HG02678 (cell line): ENCODE data around the gene IPO11.

Source experiments
- ATAC-seq: cut with Tn5 transposase; IDR thresholded peaks from one replicate; pipeline ENCODE4 v1.9.1; 2021; ENCODE audit warnings: mild to moderate bottlenecking, moderate library complexity; ENCODE audit not compliant: unreplicated experiment

The IPO11 gene

DNA sequence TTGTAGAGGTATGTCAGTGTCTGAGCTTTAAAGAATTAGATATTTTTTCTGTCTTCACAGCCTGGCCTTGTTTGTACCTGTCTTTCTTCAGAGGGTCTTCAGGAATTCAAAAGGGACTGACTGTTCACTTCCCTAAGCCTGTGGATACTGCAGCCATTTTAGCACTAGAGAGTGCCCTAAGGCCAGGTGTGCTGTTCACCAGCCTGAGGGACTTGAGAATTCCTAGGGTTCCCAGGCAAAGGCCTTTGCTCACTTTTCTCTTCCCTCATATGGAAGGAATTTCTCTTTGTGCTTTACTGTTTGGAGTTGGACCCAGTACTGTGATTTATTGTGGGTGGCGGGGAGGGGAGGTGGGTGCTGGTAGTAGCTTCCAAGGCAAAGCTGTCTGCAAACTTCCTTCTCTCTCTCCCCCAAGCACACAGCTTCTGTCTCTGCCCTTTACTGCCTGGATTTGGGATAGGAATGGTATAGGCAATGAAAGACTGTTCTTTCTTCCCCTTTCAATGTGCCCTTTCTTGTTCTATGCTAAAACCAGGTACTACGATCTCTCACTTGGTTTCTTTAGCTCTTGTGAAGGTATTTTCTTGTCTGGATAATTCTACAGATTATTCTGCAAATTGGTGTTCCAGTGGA lies 156.4 kb downstream of the IPO11 start:
- no peak for ATAC-seq

DNA sequence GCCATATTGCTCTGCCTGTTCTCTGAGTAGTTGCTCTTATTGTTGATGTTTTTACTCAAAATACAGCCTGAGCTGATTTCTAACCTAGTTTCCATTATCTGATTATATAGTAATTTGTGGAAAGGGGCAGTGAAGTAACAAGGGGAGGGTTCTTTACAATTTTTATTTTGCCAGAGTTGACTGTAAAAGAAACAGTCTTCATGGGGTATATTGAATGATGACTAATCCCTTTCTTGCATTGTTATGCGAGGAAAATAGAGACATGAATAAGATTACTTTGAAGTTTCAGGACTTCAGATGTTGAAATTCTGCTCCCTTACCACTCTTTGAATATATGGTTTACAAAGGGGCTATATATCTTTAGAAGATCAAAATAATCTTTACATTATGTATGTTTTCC lies 156.9 kb downstream of the IPO11 start:
- no peak for ATAC-seq

DNA sequence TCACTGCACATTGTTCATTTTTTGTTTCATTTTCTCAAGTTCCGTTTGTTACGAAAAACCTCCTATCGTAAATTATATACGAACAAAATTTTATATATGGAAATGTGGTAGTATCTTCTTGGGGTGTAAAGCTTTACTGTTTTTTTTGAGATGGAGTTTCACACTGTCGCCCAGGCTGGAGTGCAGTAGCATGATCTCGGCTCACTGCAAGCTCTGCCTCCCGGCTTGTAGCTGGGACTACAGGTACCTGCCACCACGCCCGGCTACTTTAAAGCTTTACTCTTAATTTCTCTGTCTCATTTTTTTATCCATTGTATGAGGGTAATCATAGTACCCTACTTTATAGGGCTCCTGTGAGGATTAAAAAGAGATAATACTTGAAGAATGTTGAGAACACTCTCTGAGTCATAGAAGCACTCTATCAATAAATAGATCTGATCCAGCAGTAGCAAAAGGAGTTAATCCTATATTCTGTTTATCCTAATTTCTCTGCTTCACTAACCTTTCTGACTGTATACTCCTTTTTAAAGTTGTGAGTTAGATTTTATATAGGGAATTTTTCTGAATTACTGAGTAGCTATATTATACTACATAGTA lies 160.5 kb downstream of the IPO11 start:
- no peak for ATAC-seq

DNA sequence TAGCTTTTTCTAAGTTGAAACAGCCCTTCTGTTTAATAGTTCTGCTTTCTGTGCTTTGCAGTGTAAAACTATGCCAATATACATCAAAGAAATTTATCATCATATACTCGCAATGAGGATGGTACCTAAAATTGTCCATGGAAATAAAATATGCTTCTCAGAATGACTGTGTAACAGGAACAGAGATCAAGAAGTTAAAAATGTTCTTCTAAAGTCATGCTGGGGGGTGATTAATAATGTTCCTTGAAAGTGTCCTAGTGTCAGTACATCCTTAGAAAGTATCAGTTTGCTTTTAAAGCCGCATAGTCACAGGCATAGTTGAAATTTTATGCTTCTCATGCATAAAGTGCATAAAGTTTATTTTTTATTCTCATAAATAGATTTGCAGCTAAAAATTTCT lies 162.0 kb downstream of the IPO11 start:
- ATAC-seq = no peak

DNA sequence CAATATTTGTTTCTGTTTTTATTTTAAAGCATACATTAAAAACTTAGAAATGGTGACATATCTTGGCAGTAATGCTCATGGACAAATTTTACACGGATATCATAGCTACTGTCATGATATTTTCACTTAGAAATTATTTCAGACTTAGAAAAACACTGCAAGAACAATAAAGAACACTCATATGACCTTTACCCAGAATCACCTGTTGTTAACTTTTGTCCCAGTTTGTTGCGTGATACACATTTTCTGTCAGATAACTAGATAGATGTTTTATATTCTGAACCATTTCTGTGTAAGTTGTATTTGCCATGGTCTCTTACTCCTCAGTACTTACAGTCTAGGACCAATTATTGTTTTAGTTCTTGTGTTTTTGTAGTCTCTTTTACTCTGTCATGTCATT lies 162.5 kb downstream of the IPO11 start:
- ATAC-seq = no peak

DNA sequence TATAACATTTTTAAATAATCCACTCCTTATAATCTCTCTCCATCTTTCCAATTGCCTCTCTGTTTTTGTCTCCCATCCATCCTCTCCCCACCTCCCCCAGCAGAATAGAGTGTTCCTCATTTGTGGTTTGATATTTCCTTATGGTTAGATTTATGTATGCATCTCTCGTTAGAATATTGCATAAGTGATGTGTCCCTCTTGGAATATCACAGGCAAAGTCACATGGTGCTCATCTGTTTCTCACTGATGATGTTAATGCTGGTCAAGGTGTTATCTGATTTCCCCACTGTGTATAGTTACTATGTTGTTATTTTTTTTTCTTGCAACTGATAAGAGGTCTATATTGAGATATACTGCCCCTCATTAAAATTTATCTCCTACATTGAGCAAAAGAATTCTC lies 162.9 kb downstream of the IPO11 start:
- no peak for ATAC-seq

DNA sequence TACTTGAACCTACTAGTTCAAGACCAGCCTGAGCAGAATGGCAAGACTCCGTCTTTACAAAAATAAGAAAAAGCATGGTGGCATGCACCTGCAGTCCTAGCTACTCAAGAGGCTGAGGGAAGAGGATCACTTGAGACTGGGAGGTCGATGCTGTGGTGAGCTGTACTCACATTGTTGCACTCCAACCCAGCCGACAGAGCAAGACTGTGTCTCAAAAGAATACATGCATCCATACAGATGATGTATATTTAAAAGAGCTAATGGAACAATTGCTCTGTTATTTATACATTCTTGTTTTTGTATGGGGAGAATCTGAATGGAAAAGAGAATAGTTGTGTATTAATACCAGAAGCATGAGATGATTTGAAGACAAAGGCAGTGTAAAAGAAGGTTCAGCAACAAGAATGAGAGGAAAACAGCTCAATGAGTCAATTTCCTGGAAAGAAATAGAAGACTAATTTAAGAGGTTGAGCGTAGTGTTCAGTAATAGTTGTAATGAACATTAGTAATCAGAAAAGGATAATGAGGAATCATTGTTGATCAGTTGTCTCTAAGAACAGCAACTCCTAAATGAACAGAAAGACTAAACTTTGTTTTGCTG lies 164.1 kb downstream of the IPO11 start:
- ATAC-seq = no peak

DNA sequence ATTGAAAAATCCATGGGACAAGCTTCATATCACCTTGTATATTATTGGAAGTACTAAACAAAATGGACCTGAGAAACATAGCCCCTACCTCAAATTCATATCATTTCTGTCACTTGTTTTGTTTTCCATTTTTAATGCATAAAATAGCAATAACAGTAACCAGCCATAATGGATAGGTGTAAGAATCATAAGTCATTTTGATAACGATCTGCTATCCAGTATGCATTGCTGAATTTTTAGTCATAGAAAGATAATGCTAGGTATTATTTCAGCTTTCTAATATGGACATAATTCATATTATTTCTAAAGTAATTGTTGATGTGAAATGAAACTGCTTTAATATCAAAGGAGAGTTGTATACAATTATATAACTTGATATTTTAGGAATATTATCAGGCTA lies 164.9 kb downstream of the IPO11 start:
- ATAC-seq = no peak

DNA sequence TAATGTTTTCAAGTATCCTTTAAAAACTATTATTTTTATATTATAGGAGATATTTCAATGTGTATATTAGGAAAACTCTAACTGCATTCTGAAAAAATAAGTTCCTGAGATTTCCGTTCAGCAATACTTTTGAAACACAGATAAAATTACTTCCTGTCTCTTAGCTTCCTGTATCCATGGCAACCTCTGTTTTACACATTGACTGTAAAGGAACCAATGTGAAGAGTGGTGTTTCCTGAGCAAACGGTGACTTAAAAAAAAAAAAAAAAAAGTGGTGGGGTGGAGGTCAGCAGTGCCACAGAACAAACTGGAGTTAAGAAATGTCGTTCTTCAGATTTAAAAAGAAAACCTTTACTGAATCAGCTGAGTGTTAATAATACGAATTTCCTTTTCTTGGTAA lies 166.0 kb downstream of the IPO11 start, which contains the start of gene LRRC70:
Gene LRRC70, plus strand, starts transcription at position 280 of the 400 bp plus-strand sequence. CDS start 620 bp downstream, outside the sequence.
- peak; percentile 89 for ATAC-seq

DNA sequence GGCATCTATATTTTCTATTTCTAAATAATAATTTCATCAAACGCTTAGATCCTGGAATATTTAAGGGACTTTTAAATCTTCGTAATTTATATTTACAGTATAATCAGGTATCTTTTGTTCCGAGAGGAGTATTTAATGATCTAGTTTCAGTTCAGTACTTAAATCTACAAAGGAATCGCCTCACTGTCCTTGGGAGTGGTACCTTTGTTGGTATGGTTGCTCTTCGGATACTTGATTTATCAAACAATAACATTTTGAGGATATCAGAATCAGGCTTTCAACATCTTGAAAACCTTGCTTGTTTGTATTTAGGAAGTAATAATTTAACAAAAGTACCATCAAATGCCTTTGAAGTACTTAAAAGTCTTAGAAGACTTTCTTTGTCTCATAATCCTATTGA lies 167.2 kb downstream of the IPO11 start:
- ATAC-seq = no peak

DNA sequence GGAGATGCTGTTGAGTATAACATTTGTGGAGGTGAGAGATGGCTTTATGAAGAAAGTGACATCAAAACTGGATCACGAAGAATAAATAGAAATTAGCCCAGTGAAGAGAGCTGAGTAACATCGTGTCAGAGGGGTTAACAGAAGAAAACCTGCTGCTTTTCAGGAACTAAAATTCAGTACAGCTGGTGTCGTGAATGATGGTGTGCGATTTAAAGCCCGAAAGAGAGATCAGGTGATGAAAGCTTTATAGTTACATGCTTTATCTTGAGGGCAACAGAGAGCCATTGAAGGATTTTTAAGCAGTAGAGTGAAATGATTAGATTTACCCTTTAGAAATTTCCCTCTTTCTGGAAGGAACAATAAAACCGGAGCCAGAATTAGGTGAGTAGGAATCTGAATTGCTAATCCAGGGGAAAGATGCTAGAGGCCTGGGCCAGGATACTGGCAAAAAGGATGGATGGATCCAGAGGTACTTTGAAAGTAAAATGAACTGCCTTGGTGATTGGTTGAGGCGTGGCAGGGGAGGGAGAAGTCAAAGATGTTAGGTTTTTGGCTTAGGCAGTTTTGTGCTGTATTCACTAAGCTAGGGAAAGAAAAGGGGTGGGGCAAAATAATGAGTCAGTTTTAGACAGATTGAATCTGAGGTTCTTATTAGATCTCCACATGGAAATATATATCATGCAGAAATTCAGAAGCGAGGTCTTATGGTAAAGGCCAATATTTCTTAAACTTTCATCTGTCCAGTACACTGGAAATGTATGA lies 169.5 kb downstream of the IPO11 start:
- ATAC-seq = no peak

DNA sequence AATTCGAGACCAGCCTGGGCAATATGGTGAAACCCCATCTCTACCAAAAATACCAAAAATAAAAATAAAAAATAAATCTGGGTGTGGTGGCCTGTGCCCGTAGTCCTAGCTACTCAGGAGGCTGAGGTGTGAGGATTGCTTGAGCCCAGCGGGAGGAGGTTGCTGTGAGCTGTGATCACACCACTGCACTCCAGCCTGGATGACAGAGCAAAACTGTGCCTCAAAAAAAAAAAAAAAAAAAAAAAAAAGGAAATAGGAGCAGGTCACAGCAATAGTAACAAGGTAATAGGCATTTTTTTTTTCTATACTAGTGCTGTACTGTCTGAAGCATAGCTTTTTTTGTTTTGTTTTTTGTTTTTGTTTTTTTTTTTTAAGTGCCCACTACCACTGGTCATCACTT lies 171.8 kb downstream of the IPO11 start:
- ATAC-seq = no peak

DNA sequence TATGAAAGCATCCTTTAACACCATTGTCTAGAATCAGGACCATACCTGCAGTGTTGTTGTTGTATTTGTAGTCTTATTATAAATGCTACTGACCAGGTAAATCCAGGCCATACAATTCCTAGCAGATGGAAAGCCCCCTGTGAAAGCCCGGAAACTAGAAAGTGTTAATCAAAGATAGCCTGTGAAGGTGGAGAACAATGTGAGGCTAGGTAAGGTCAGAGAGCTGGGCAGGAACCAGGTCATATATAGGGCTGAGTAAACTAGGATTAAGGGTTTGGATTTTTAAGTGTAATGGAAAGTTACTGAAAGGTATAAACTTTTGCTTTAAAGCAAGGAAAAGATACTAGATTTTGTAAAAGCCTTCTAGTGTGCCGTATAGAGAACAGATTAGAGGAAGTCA lies 172.7 kb downstream of the IPO11 start:
- no peak for ATAC-seq

DNA sequence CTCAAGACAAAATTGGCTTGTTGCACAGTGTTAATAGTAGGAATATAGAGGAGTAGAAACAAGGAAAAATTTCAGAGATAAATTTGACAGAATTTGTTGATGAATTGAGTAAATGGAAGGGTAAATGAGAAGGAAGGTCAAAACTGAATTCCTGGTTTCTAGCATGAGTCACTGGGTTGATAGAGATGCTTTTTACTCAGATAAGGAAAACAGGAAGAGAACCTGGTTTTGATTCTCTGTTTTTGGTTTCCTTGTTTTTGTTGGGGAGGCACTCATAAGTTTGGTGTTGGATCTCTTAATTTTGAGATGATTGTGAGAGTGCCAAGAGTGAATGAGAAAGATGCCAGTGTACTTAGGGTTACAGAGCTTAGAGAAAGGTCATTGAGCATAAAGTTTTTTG lies 173.2 kb downstream of the IPO11 start:
- no peak for ATAC-seq

DNA sequence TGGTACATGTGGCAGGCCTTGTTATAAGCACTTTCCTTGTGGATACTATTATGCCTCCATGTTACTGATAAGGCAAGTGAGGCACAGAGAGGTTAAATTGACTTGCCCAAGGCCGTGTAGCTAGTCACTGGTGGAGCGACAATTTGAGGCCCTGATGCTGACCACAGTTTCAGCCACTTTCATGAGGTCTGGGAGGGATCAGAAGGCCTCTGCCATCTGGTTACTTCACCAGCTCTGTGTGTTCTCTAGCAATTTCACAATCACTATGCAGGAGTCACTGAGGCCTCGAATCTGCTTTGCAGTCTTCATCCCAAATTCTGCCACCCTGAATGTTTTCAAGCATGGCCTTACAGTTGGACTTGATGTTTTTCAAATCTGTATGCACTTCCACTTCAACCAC lies 175.2 kb downstream of the IPO11 start:
- peak; percentile 71 for ATAC-seq

DNA sequence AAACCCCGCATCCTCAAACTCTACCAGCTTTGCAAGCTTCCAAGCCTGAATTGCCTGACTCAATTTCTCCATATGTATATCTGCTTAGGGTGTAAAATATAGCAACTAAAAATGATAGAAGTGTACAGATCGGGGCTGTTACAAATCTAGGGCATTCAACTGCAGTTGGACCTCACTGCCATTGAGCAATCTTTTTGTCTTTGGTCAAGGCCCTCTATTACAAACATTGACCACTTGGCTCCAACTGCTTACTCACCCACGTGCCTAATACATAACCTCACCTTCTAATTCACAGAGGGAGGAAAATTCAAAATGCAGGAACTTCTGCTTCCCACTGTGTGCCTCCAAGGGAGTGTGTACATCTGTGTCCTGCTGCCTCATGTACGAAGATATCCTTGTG lies 176.1 kb downstream of the IPO11 start:
- no peak for ATAC-seq

DNA sequence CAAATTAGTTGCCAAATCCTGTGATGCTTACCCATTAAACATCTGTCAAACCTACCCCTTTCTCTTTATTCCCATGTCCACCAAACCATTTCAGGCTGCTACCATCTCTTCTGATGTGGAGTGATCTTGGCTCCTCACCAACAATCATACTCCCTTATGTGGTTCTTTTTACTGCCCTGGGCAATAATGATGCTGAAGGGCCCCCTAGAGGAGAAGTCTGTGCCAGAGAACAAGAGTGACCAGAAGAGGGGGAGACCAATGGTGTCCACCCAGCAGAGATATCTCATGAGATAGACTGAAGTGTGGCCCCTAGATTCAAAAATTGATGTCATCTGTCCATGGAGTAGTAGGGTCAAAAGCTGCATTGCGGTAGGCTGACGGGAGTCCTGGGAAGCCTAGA lies 176.9 kb downstream of the IPO11 start:
- ATAC-seq = no peak

DNA sequence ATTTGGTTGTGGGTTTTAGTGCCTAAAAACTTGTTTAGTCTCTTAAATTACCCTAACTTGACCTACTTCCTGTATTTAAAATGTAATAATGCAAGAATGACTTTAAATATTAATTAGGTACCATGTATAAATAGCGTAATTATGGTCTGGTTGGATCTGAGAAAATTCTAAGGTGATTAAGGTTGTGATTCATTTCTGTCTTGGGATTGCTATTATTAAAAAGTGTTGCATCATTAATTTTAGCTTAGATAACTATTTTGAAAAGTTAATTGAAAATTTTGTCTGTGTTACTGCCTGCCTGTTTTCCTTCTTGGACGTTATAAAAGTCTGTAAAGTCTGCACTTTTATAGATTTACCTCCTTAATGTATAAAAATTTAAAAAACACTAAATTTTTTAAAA lies 177.8 kb downstream of the IPO11 start:
- no peak for ATAC-seq

DNA sequence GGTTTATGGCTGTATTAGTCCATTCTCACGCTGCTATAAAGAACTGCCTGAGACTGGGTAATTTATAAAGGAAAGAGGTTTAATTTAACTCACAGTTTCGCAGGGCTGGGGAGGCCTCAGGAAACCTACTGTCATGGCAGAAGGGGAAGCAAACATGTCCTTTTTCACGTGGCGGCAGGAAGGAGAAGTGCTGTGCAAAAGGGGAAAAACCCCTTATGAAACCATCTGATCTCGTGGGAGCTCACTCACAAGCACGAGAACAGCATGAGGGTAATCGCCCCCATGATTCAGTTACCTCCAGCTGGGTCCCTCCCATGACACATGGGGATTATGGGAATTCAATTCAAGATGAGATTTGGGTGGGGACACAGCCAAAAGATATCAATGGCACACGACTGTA lies 180.0 kb downstream of the IPO11 start:
- no peak for ATAC-seq

DNA sequence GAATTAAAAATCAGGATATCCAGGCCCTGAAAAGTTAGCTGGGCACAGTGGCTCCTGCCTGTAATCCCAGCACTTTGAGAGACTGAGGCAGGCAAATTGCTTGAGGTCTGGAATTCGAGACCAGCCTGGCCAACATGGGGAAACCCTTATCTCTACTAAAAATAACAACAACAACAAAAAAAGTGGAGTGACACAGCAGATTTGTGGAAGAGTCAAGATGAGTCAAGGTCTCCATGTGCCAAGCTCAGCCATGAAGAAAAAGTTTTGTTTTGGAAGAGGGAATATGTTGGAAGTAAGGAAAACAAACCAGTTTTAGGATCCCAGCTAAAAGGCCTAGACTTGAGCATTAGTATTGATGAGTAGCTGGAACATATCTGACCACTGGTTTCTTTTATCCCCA lies 180.8 kb downstream of the IPO11 start:
- no peak for ATAC-seq

DNA sequence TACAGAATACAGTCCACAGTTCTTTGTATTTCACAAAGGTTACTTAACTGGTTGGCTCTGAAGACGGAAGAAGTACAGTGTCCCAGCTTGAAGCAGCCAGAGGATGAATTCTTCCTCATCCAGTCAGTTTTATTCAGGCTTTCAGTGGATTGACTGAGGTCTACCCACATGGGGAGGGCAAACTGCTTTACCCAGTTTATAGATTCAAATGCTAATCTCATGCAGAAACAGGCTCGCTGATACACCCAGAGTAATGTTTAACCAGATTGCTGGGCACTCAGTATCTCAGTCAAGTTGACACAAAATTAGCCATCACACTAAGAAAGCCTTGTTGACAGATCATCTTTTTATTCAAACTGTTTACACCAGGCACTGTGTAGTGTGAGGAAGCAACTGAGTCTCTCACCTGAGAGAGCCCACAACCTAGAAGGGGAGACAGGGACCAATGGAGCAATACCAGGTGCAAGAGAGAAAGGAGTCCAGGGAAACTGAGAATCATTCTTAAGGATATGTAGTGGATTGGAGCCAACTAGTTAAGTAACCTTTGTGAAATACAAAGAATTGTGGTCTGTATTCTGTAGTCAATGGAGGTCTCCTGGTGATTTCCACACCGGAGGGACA lies 181.9 kb downstream of the IPO11 start:
- no peak for ATAC-seq
